Panc1 (cell line): ENCODE results near the gene TMEM208. TPM values are rescaled to one million over a fixed set of nuclear protein-coding genes. Genes with fewer than 3 reads are reported as not detected.
A peak's percentile ranks its signal among the peaks of the same experiment; 100 is the strongest.

Source experiments
- ATAC-seq: fragments of 200-7000 bp; cut with Tn5 transposase; 2 replicates; pipeline ENCODE4 v1.9.1; 2020; ENCODE audit warnings: mild to moderate bottlenecking, moderate library complexity
- BruUV-seq: library from RNA; stranded (reverse); fragments of 400-500 nt; replicated peaks from 2 replicates; lab custom pipeline; 2021; lab: Mats Ljungman, UMichigan
- CTCF ChIA-PET: fragments of 300-600 bp; sonication (Branson Sonifier 250); formaldehyde crosslinking; loops from one replicate; lab custom pipeline; 2022; ENCODE audit warnings: antibody characterized with exemption; lab: Charles Lee
- POLR2A ChIA-PET: fragments of 300-600 bp; sonication (Branson Sonifier 250); formaldehyde crosslinking; loops from one replicate; lab custom pipeline; 2022; ENCODE audit warnings: antibody characterized with exemption; lab: Charles Lee
- DNase-seq: peaks from one replicate; pipeline ENCODE4 v3.0.0-alpha.2; 2010; ENCODE audit warnings: low read depth, low spot score
- H3K27ac ChIP-seq: 2 replicates; pipeline ENCODE4 v1.5.1; 2011; ENCODE audit warnings: mild to moderate bottlenecking, low read length, inconsistent platforms
- H3K27me3 ChIP-seq: fragments of 200-500 bp; sonication (Bioruptor generic); 2 replicates; pipeline ENCODE4 v1.6.0; 2014; ENCODE audit warnings: low read length, inconsistent platforms; ENCODE audit not compliant: control insufficient read depth, insufficient read depth
- H3K36me3 ChIP-seq: fragments of 200-500 bp; sonication (Bioruptor generic); 2 replicates; pipeline ENCODE4 v1.5.1; 2014; ENCODE audit warnings: inconsistent platforms, mild to moderate bottlenecking, low read length, moderate library complexity; ENCODE audit not compliant: control insufficient read depth, insufficient read depth
- H3K4me1 ChIP-seq: 2 replicates; pipeline ENCODE4 v1.5.1; 2011; ENCODE audit warnings: inconsistent platforms, mild to moderate bottlenecking, low read length, moderate library complexity; ENCODE audit not compliant: control insufficient read depth, insufficient read depth
- H3K4me3 ChIP-seq, 2 experiments: 2 replicates each; pipeline ENCODE4 v1.5.1; 2011 to 2012; ENCODE audit warnings: low read depth in 2 of 2, low read length in 2 of 2, mild to moderate bottlenecking in 2 of 2, inconsistent platforms in 1 of 2, moderate library complexity in 1 of 2
- H3K9me3 ChIP-seq: fragments of 200-500 bp; sonication (Bioruptor generic); 2 replicates; pipeline ENCODE4 v1.5.1; 2014; ENCODE audit warnings: low read depth, mild to moderate bottlenecking, inconsistent platforms, low read length, moderate library complexity; ENCODE audit not compliant: control insufficient read depth, insufficient read depth
- CTCF ChIP-seq: fragments of 450-650 bp; IDR thresholded peaks from 2 replicates; pipeline ENCODE4 v1.5.1; 2017; ENCODE audit warnings: mild to moderate bottlenecking
- POLR2AphosphoS5 ChIP-seq: IDR thresholded peaks from 2 replicates; pipeline ENCODE4 v1.6.1; 2012; ENCODE audit warnings: mild to moderate bottlenecking, low read depth, low read length, moderate library complexity
- SIN3A ChIP-seq: IDR thresholded peaks from 2 replicates; pipeline ENCODE4 v1.6.1; 2012; ENCODE audit warnings: low read depth, mild to moderate bottlenecking, low read length, moderate library complexity, borderline replicate concordance; ENCODE audit not compliant: insufficient read depth
- TCF7L2 ChIP-seq: IDR thresholded peaks from 2 replicates; pipeline ENCODE4 v1.6.1; 2011; ENCODE audit warnings: mild to moderate bottlenecking, low read depth, low read length, inconsistent platforms
- in situ Hi-C: cut with HindIII; loops from 2 replicates; pipeline ENCODE4 v1.10.0; 2016; ENCODE audit warnings: low sequenced_read_pairs, low pct_unique_long_range_greater_than_20kb
- intact Hi-C: fragments of 100-400 bp; cut with micrococcal nuclease; formaldehyde crosslinking; loops from one replicate; pipeline ENCODE4 v1.10.0; 2022; ENCODE audit not compliant: unreplicated experiment
- total RNA-seq: library from RNA; stranded (reverse); gene quantifications from one replicate; pipeline ENCODE4 v1.2.1, GENCODE V29; 2021; ENCODE audit not compliant: unreplicated experiment
- TF ChIP-seq, protein P1 (sequence below), 2 experiments: IDR thresholded peaks; 2 replicates each; pipeline ENCODE4 v1.6.1; 2011 to 2012; ENCODE audit warnings: low read depth in 2 of 2, control low read depth in 1 of 2, low read length in 1 of 2, mild to moderate bottlenecking in 1 of 2, moderate library complexity in 1 of 2; ENCODE audit not compliant: insufficient read depth in 1 of 2

The TMEM208 gene
- total RNA-seq, 1 experiment from 2014 or later = 25.6 TPM

GRCh38 chr16:67271446-67271845 lies 44.5 kb downstream of the TMEM208 start:
- H3K27ac ChIP-seq = no peak overlapping the region
- CTCF ChIA-PET = interaction anchor here (1.0 kb wide), 1 partner anchor 11 kb away, joined by 3 read pairs; no protein-coding TSS in a partner anchor
- H3K4me1 ChIP-seq = no peaks in the 10 kb centered on the region; the same call in 1 of the 2 replicates
- H3K36me3 ChIP-seq = no peaks in the 10 kb centered on the region
- DNase-seq (no peak), ATAC-seq (0 out of 2 replicates have a peak, but pooled peaks have one; percentile 41)
- in situ Hi-C loops (no loop called here), intact Hi-C loops (no loop called here)
- H3K4me3 ChIP-seq = no peak overlapping the region
- no peaks in the 10 kb centered on the region for H3K27me3 ChIP-seq
- no peaks in the 10 kb centered on the region for H3K9me3 ChIP-seq
- POLR2A ChIA-PET = no interaction called here
- BruUV-seq = no TSS peak
- TF ChIP-seq, protein P1, sequence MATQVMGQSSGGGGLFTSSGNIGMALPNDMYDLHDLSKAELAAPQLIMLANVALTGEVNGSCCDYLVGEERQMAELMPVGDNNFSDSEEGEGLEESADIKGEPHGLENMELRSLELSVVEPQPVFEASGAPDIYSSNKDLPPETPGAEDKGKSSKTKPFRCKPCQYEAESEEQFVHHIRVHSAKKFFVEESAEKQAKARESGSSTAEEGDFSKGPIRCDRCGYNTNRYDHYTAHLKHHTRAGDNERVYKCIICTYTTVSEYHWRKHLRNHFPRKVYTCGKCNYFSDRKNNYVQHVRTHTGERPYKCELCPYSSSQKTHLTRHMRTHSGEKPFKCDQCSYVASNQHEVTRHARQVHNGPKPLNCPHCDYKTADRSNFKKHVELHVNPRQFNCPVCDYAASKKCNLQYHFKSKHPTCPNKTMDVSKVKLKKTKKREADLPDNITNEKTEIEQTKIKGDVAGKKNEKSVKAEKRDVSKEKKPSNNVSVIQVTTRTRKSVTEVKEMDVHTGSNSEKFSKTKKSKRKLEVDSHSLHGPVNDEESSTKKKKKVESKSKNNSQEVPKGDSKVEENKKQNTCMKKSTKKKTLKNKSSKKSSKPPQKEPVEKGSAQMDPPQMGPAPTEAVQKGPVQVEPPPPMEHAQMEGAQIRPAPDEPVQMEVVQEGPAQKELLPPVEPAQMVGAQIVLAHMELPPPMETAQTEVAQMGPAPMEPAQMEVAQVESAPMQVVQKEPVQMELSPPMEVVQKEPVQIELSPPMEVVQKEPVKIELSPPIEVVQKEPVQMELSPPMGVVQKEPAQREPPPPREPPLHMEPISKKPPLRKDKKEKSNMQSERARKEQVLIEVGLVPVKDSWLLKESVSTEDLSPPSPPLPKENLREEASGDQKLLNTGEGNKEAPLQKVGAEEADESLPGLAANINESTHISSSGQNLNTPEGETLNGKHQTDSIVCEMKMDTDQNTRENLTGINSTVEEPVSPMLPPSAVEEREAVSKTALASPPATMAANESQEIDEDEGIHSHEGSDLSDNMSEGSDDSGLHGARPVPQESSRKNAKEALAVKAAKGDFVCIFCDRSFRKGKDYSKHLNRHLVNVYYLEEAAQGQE (IDR thresholded peaks at IDR 0.05; ENCODE audit: insufficient read depth in 1 of 2, low read depth in 2 of 2, low read length in 1 of 2) = no peak
- no peak for TF ChIP-seq TCF7L2
- TF ChIP-seq CTCF = no peak
- no peak for TF ChIP-seq POLR2AphosphoS5
- no peak for TF ChIP-seq SIN3A

DNA sequence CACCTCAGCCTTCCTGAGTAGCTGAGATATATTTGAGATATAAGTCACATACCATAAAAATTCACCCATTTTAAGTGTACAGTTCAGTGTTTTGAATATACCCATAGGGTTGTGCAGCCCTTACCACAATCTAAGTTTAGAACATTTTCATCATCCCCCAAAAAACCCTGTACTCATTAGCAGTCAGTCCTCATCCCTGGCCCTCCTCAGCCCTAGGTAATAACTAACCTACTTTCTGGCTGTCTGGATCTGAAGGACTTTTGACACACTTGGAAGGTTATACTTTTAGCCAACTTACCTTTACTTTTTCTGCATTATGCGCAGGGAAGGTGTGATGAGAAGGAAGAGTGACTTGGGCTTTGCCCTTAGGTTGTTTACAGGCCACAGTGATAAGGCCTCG lies 48.4 kb downstream of the TMEM208 start:
- DNase-seq (no peak), ATAC-seq (no peak)
- Histone ChIP-seq H3K9me3 (no peaks in the 10 kb centered on the region), H3K4me1 (peaks cover 6% of the 10 kb centered on the region; the same call in 1 of the 2 replicates), H3K4me3 (no peak overlapping the region), H3K27me3 (no peaks in the 10 kb centered on the region), H3K27ac (no peak overlapping the region), H3K36me3 (no peaks in the 10 kb centered on the region; the same call in 1 of the 2 replicates)
- CTCF ChIA-PET = no interaction called here
- no TSS peak for BruUV-seq
- TF ChIP-seq CTCF = no peak
- TF ChIP-seq, protein P1 (IDR thresholded peaks at IDR 0.05; ENCODE audit: insufficient read depth in 1 of 2, low read depth in 2 of 2, low read length in 1 of 2) = no peak
- TF ChIP-seq POLR2AphosphoS5 = no peak
- no peak for TF ChIP-seq SIN3A
- TF ChIP-seq TCF7L2 = no peak
- in situ Hi-C loops = no loop called here
- intact Hi-C loops = no loop called here
- POLR2A ChIA-PET = no interaction called here
